Gastroesophageal sphincter (tissue), 4 donors: ENCODE data around the gene PITPNM1. TPM values are rescaled to one million over a fixed set of nuclear protein-coding genes. Genes with fewer than 3 reads are reported as not detected.

Source experiments
- ATAC-seq: fragments of 150-250 bp; one replicate; pipeline ENCODE4 v1.9.1; 2016; ENCODE audit warnings: mild to moderate bottlenecking, moderate library complexity
- H3K27ac ChIP-seq, 4 donors: fragments of 200-600 bp; sonication (generic) in 3 of 4; 1 replicate in 3 of 4; 2 replicates in 1 of 4; pipeline ENCODE4 v1.5.1; 2016 to 2019
- H3K27me3 ChIP-seq: fragments of 200-600 bp; sonication (generic); one replicate; pipeline ENCODE4 v1.5.1; 2019
- H3K36me3 ChIP-seq, 2 donors: fragments of 200-600 bp; sonication (generic); one replicate each; pipeline ENCODE4 v1.5.1; 2019; ENCODE audit warnings: control low read depth in 1 of 2
- H3K4me1 ChIP-seq, 3 donors: fragments of 200-600 bp; sonication (generic); 1 replicate in 2 of 3; 2 replicates in 1 of 3; pipeline ENCODE4 v1.5.1; 2016 to 2019; ENCODE audit warnings: control low read depth in 2 of 3
- H3K4me3 ChIP-seq, 2 donors: fragments of 200-600 bp; sonication (generic); one replicate each; pipeline ENCODE4 v1.5.1; 2019; ENCODE audit warnings: mild to moderate bottlenecking in 1 of 2, moderate library complexity in 1 of 2
- H3K9me3 ChIP-seq, 3 donors: fragments of 200-600 bp; sonication (generic); one replicate each; pipeline ENCODE4 v1.5.1; 2017 to 2019; ENCODE audit warnings: control low read depth in 2 of 3
- CTCF ChIP-seq, 4 experiments: fragments of 200-600 bp in 2 of 4; fragments of 450-650 bp in 2 of 4; sonication (generic) in 1 of 4; IDR thresholded peaks; one replicate each; pipeline ENCODE4 v1.5.1; 2017 to 2019; ENCODE audit warnings: antibody characterized with exemption in 4 of 4, mild to moderate bottlenecking in 2 of 4, moderate library complexity in 2 of 4
- EP300 ChIP-seq: sonication (generic); formaldehyde crosslinking; IDR thresholded peaks from one replicate; pipeline ENCODE4 v1.6.1; 2017; ENCODE audit warnings: antibody characterized with exemption, mild to moderate bottlenecking
- POLR2A ChIP-seq, 2 donors: fragments of 450-650 bp; IDR thresholded peaks; one replicate each; pipeline ENCODE4 v1.6.1; 2017; ENCODE audit warnings: antibody characterized with exemption in 2 of 2, mild to moderate bottlenecking in 2 of 2, moderate library complexity in 1 of 2
- POLR2AphosphoS5 ChIP-seq: sonication (generic); formaldehyde crosslinking; IDR thresholded peaks from one replicate; pipeline ENCODE4 v1.6.1; 2017; ENCODE audit warnings: antibody characterized with exemption
- WGBS, 2 donors: methylation state at CpG; one replicate each; pipeline ENCODE4 v1.1.5; 2018; ENCODE audit warnings: low coverage in 1 of 2; 5-methylcytosine and 5-hydroxymethylcytosine counted together
- total RNA-seq, 4 donors: library from RNA; depleted of rRNA; stranded (reverse); fragments of >200 nt; gene quantifications; one replicate each; pipeline ENCODE4 v1.1.0, GENCODE V29; 2016

PITPNM1 gene
- total RNA-seq, 4 donors from 2014 or later, result 9.5 to 18.7 (median 15.4) TPM

GRCh38 chr11:67507864-67508485, 2.8 kb upstream of the PITPNM1 start, which contains the start of gene CDK2AP2:
TSS of gene CDK2AP2 (minus strand) at chr11:67508162. CDS start at chr11:67508082, 80 bp downstream.
- Histone ChIP-seq H3K27me3 (peaks cover 37% of the 10 kb centered on the region), H3K36me3 (no peaks in the 10 kb centered on the region), H3K27ac (peak within 1 kb of the TSS; percentile 85 to 100 (median 96)), H3K9me3 (no peaks in the 10 kb centered on the region), H3K4me3 (peak within 1 kb of the TSS; percentile 50 to 81), H3K4me1 (peaks cover 0 to 56% (median 34%) of the 10 kb centered on the region in 3 donors)
- peak; percentile 91 for ATAC-seq
- no CpG with 5 or more reads among the region's 57 CpGs for WGBS, 2 donors
- peak; percentile 85 for TF ChIP-seq POLR2AphosphoS5
- no peak for TF ChIP-seq EP300
- TF ChIP-seq POLR2A (IDR thresholded peaks at IDR 0.05), result peak; percentile 81
- peak in 2 of 4 experiments; percentile 6 to 14 for TF ChIP-seq CTCF (IDR thresholded peaks at IDR 0.05)

- Histone ChIP-seq H3K9me3 (no peaks in the 10 kb centered on the region), H3K36me3 (peaks cover 0 to 3% of the 10 kb centered on the region in 2 donors), H3K27me3 (peaks cover 37% of the 10 kb centered on the region), H3K4me3 (peak overlapping the region; percentile 50 to 81), H3K27ac (peak overlapping the region; percentile 67 to 100 (median 96)), H3K4me1 (peaks cover 0 to 58% (median 34%) of the 10 kb centered on the region in 3 donors)
- ATAC-seq, result no peak
- WGBS, 2 donors, result 40 to 80% methylated on average over 2 to 3 of the region's 33 CpGs
- TF ChIP-seq CTCF (IDR thresholded peaks at IDR 0.05) (no peak), EP300 (no peak), POLR2A (IDR thresholded peaks at IDR 0.05) (no peak), POLR2AphosphoS5 (no peak)
Measured at GRCh38 chr11:67507242-67507863, 2.2 kb upstream of the PITPNM1 start.

- ATAC-seq, result no peak
- peaks cover 0 to 58% (median 34%) of the 10 kb centered on the region in 3 donors for H3K4me1 ChIP-seq
- H3K9me3 ChIP-seq, result no peaks in the 10 kb centered on the region
- H3K27me3 ChIP-seq, result peaks cover 33% of the 10 kb centered on the region
- peak overlapping the region in 1 of 2 donors; percentile 67 for H3K4me3 ChIP-seq
- peak overlapping the region; percentile 67 to 100 (median 96) for H3K27ac ChIP-seq
- TF ChIP-seq POLR2AphosphoS5 (no peak), POLR2A (IDR thresholded peaks at IDR 0.05) (no peak), CTCF (IDR thresholded peaks at IDR 0.05) (no peak), EP300 (no peak)
- H3K36me3 ChIP-seq, result peaks cover 0 to 11% of the 10 kb centered on the region in 2 donors
- 63 to 70% methylated on average over 2 to 5 of the region's 16 CpGs for WGBS, 2 donors
Measured at GRCh38 chr11:67506426-67507051, 1.4 kb upstream of the PITPNM1 start.

- peak; percentile 54 for ATAC-seq
- 10% methylated on average over 2 of the region's 17 CpGs; no CpG with 5 or more reads in 1 of the 2 donors for WGBS, 2 donors
- H3K27ac ChIP-seq, result peak overlapping the region; percentile 60 to 100 (median 96)
Measured at GRCh38 chr11:67505605-67506396, 638 bp upstream of the PITPNM1 start.

More at GRCh38 chr11:67505605-67506396, 638 bp upstream of the PITPNM1 start:
- H3K36me3 ChIP-seq, result peaks cover 0 to 19% of the 10 kb centered on the region in 2 donors
- TF ChIP-seq POLR2AphosphoS5 (peak; percentile 86), CTCF (IDR thresholded peaks at IDR 0.05) (peak in 3 of 4 experiments; percentile 96 to 99 (median 96)), EP300 (no peak)
- H3K27me3 ChIP-seq, result peaks cover 32% of the 10 kb centered on the region
- H3K4me3 ChIP-seq, result peak overlapping the region; percentile 45 to 67
- no peaks in the 10 kb centered on the region for H3K9me3 ChIP-seq
- H3K4me1 ChIP-seq, result peaks cover 0 to 58% (median 34%) of the 10 kb centered on the region in 3 donors
